LNCAP (cell line): ENCODE data around the gene UST.

ENCODE experiments used
- TF ChIP-seq, protein P1 (sequence below): fragments of 450-650 bp; IDR thresholded peaks from 2 replicates; pipeline ENCODE4 v1.5.1; 2017; ENCODE audit warnings: mild to moderate bottlenecking

UST gene

DNA sequence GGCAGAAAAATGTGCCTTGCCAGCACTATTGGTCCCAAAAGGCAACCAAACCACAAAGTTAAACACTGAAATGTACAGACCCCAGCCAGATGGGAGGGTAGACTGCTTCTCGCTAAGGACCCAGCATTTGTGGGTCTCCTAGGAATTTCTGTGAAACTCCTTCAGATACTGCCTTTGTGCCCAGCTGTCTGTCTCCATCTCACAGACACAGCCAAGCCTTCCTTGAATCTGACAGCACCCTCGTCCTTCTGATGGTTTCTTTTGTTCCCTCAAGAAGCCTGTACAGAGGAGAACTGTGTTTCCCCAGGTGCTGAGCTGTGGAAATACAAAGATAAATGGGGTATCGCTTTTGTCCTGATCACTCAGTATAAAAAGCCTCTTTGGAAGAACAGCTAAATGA is 316.6 kb downstream of the UST start:
- TF ChIP-seq, protein P1, sequence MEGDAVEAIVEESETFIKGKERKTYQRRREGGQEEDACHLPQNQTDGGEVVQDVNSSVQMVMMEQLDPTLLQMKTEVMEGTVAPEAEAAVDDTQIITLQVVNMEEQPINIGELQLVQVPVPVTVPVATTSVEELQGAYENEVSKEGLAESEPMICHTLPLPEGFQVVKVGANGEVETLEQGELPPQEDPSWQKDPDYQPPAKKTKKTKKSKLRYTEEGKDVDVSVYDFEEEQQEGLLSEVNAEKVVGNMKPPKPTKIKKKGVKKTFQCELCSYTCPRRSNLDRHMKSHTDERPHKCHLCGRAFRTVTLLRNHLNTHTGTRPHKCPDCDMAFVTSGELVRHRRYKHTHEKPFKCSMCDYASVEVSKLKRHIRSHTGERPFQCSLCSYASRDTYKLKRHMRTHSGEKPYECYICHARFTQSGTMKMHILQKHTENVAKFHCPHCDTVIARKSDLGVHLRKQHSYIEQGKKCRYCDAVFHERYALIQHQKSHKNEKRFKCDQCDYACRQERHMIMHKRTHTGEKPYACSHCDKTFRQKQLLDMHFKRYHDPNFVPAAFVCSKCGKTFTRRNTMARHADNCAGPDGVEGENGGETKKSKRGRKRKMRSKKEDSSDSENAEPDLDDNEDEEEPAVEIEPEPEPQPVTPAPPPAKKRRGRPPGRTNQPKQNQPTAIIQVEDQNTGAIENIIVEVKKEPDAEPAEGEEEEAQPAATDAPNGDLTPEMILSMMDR, result no peak

DNA sequence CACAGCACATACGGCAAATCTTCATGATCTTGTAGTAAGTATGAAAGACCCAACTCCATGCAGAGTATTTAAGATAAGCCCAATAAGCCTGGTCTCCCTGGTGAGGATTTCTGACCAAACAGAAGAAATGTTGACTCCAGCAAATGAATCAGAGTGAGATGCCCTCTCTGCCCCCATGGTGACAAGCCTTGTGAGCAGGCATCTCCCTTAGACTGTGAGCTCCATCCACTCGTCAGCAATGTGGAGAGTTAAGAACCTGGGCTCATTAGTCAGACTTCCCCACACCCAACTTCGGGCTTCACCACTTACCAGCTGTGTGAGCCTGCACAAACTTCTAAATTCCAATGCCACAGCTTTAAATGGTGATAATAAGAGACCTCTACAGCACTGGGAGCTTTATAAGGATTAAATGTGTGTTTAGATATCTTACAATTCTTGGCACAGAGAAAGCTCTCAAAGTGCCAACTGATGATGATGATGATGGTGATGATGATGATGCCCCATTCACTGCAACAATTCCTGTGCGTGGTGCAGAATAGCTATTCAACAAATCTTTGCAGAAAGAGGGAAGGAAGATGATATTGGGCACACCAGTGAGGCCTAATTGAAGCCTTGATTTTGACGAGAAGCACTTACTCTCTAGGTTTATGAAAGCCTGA is 317.3 kb downstream of the UST start:
- TF ChIP-seq, protein P1, result no peak

DNA sequence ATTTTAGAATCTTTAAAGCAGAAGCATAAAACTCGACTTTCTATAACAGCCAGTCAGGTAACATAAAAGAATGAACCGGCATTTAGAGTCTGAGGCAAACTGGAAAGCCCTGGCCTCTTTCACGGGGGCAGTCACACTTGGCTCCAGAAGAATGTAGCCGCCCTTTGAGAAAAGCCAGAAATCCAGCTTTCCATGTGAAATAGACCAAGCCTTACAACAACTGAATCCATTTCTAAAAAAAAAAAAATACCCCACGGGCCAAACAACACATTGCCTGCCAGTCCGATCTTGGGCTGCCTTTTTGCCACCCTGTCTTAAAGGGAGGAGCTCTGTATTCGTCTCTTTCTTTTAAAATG is 317.8 kb downstream of the UST start:
- TF ChIP-seq, protein P1, result no peak

DNA sequence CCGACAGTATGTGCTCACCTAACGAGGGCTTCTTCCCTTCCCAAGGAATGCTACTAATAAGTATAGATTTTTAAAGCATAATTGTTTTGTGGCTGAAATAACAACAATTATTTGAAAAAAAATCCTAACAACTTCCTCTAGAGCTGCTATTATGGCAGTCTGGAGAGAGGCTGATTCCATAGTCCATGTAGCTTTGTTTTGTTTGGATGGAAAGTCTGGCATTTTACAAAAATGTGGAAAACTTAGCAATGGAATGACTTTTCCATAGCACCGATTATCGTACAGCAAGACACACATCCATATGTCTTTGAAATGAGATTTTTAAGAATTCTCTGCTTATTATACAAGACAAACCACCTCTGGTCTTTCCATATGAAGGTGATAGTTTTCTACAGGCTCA is 318.3 kb downstream of the UST start:
- TF ChIP-seq, protein P1, result no peak

DNA sequence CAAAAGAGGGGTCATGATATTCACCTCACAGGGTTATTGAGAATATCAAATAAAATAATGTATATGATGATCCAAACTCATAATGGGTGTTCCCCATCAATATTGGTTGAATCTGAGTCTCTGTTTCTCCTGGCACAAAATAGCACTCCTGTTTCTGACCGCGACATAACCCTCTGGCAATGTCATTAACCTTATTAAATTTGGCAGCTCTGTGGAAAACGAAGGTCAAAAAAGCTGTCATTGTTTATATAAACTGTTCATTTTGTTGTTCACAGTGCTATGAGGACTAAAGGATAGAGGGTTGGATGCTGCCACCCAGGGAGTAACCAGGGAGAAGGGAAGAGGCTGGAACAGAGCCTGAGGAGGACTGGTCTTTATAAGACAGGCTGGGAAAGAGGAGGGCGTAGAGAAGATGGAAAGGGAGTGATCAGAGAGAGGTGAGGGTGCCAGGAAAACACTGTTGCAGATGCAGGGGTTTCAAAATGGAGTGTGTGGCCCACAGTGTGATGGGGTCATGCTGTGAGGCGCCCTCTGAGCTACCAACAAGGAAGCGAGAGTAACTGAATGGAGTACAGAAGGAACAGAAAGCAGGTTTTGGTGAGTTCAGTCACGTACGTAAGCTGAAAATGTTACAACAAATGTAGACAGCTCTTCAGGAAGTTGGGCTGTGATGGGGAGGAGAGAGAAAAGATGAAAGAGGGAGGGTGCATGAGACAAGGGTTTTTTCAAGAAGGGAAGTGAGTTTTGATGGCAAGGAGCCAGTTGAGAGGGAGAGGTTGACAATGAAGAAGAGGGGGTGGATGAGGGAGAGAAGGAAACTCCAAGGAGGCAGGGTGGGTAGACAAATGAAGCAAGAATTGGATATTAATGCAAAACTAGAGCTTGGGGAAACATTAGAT is 319.1 kb downstream of the UST start:
- TF ChIP-seq, protein P1, result no peak

DNA sequence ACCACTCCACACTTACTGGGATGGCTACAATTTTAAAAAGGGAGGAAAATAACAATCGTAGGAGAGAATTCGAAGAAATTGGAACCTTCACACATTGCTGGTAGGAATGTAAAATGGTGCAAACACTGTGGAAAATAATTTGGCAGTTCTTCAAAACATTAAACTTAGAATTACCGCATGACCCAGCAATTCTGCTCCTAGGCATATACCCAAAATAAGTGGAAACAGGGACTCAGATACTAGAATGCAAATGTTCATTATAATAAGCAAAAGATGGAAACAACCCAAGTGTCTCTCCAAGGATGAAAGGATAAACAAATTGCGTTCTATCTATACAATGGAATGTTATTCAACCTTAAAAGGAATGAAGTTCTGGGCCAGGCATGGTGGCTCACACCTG is 325.2 kb downstream of the UST start:
- TF ChIP-seq, protein P1, result no peak

DNA sequence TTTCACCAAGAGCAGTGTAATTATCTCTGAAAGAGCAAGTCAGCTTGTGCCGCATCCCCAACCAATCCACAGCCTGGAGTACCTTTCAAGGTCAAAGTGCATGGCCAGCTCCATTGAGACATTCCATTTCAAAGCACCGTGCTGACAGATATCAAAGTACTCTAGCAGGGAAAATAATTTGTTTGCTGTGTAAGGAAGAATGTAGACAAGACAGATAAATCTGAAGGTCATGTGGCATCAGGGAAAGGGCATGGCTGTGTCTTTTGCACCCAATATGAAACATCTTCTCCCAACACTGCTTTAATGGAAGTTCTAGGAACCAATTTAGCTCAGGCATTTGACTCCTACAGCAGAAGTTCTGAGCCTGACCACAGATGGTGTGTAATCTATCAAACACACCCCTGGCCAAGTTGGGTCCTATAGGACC is 328.0 kb downstream of the UST start:
- TF ChIP-seq, protein P1, result no peak
